Parathyroid adenoma (tissue), 2 donors: ENCODE measurements around the gene TDP1.

Experiments
- H2AFZ ChIP-seq: fragments of 300-600 bp; sonication (generic); one replicate; pipeline ENCODE4 v1.7.0; 2017; ENCODE audit warnings: antibody characterized with exemption, mild to moderate bottlenecking
- H3K27ac ChIP-seq: fragments of 300-600 bp; sonication (generic); one replicate; pipeline ENCODE4 v1.7.0; 2017
- H3K27me3 ChIP-seq: fragments of 300-600 bp; sonication (generic); one replicate; pipeline ENCODE4 v1.7.0; 2017; ENCODE audit warnings: low read length; ENCODE audit not compliant: control insufficient read depth, insufficient read depth
- H3K36me3 ChIP-seq: fragments of 300-600 bp; sonication (generic); one replicate; pipeline ENCODE4 v1.7.0; 2017; ENCODE audit warnings: low read length; ENCODE audit not compliant: control insufficient read depth, insufficient read depth
- H3K4me1 ChIP-seq: fragments of 300-600 bp; sonication (generic); one replicate; pipeline ENCODE4 v1.7.0; 2017; ENCODE audit warnings: control low read depth
- H3K4me2 ChIP-seq: fragments of 300-600 bp; sonication (generic); one replicate; pipeline ENCODE4 v1.7.0; 2017; ENCODE audit warnings: low read length
- H3K4me3 ChIP-seq: fragments of 300-600 bp; sonication (generic); one replicate; pipeline ENCODE4 v1.7.0; 2017; ENCODE audit warnings: low read depth, low read length
- H3K79me2 ChIP-seq: fragments of 300-600 bp; sonication (generic); one replicate; pipeline ENCODE4 v1.7.0; 2017; ENCODE audit warnings: control low read depth
- H3K9ac ChIP-seq: fragments of 300-600 bp; sonication (generic); one replicate; pipeline ENCODE4 v1.7.0; 2017; ENCODE audit warnings: mild to moderate bottlenecking
- H3K9me3 ChIP-seq: fragments of 300-600 bp; sonication (generic); one replicate; pipeline ENCODE4 v1.7.0; 2017; ENCODE audit warnings: low read length; ENCODE audit not compliant: control insufficient read depth
- TF ChIP-seq, protein P1 (sequence below): fragments of 300-600 bp; sonication (generic); IDR thresholded peaks from one replicate; pipeline ENCODE4 v1.7.0; 2017; ENCODE audit warnings: antibody characterized with exemption, mild to moderate bottlenecking
- donor health status: primary hyperparathyroidism.

The TDP1 gene

DNA sequence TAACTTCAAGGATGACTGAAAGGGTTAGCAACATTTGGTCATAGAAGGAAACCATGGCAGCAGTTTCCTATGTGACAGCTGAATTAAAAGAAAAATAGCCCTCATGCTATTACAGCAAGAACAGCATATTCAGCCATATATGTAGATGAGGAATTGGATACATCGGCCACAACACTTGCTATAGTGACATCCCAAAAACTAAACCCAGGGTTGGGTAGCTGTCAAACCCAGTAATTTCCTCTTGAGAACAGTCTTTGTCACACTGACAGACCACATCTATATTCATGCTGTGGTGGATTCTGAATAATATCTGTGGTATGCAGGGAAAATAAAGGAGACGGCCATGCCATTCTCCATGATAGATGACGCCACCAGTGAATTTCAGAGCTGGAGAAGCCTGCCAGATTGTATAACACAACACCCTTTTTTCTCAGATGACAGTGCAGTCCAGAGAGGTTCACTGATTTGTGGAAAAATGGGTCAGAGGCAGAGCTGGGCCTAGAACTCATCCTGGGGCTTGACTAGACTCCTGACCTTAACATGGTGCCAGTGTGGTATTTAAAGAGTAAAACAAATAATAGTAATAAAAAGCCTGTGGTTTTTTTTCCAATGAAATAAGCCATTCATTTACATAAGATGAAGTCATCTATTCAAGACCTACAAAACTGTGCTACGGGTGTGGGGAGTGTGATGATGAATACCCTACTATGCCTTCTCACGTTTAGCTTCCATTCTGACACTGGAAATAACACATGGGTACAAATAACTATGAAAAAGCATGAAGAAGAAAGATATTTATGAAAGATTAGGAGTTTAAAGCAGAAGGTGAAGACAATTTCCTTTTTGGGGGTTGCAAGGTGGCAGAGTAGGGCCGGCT is 33.5 kb upstream of the TDP1 start:
- H2AFZ ChIP-seq, result no peak overlapping the region
- no peaks in the 10 kb centered on the region for H3K27me3 ChIP-seq
- no peaks in the 10 kb centered on the region for H3K36me3 ChIP-seq
- H3K27ac ChIP-seq, result no peak overlapping the region
- peaks cover 3% of the 10 kb centered on the region for H3K4me1 ChIP-seq
- no peaks in the 10 kb centered on the region for H3K79me2 ChIP-seq
- H3K9ac ChIP-seq, result no peak overlapping the region
- H3K4me2 ChIP-seq, result no peak overlapping the region
- no peaks in the 10 kb centered on the region for H3K9me3 ChIP-seq
- TF ChIP-seq, protein P1, sequence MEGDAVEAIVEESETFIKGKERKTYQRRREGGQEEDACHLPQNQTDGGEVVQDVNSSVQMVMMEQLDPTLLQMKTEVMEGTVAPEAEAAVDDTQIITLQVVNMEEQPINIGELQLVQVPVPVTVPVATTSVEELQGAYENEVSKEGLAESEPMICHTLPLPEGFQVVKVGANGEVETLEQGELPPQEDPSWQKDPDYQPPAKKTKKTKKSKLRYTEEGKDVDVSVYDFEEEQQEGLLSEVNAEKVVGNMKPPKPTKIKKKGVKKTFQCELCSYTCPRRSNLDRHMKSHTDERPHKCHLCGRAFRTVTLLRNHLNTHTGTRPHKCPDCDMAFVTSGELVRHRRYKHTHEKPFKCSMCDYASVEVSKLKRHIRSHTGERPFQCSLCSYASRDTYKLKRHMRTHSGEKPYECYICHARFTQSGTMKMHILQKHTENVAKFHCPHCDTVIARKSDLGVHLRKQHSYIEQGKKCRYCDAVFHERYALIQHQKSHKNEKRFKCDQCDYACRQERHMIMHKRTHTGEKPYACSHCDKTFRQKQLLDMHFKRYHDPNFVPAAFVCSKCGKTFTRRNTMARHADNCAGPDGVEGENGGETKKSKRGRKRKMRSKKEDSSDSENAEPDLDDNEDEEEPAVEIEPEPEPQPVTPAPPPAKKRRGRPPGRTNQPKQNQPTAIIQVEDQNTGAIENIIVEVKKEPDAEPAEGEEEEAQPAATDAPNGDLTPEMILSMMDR, result no peak
- H3K4me3 ChIP-seq, result no peak overlapping the region

DNA sequence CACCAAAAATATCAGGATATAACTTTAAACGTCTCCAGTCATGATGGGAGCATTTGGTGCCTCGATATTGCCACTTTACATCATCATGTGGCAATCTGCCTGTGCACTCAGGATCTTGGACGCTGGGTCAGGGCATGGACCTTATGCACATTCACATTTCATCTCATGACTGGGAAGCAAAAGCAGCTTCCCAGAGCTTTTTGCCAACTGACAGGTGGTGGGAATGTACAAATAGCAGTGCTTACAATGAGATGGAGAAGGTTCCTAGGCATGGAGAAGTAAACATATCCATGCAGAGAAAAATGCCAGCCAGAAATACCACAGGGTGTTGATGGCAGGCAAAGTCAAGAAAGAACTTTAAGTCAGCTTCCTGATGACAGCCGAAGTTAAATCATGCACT is 31.5 kb upstream of the TDP1 start:
- no peak overlapping the region for H2AFZ ChIP-seq
- no peak overlapping the region for H3K9ac ChIP-seq
- H3K4me2 ChIP-seq, result no peak overlapping the region
- no peak overlapping the region for H3K4me3 ChIP-seq
- TF ChIP-seq, protein P1, result no peak
- peaks cover 3% of the 10 kb centered on the region for H3K4me1 ChIP-seq
- H3K27me3 ChIP-seq, result no peaks in the 10 kb centered on the region
- H3K36me3 ChIP-seq, result no peaks in the 10 kb centered on the region
- H3K79me2 ChIP-seq, result no peaks in the 10 kb centered on the region
- no peak overlapping the region for H3K27ac ChIP-seq
- no peaks in the 10 kb centered on the region for H3K9me3 ChIP-seq

DNA sequence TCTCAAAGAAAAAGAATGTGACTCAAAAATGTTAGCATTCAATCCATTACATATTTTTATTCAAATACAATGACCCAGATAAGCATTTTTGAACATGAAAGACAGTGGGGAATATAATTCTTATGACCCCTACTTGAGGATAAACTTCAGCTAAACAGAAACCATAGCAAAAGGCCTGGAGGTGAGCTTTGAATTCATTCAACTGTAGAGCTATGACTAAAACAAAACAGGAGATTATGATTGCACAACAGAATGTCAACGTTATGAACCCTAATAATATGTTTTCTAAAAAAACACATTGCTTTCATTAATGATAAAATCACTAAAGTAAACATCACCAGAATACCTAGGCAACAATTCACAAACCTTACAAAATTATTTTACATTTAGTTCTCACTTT is 29.0 kb upstream of the TDP1 start:
- Histone ChIP-seq H3K4me2 (no peak overlapping the region), H3K9ac (no peak overlapping the region), H3K9me3 (no peaks in the 10 kb centered on the region), H2AFZ (peak overlapping the region; percentile 43), H3K4me1 (peaks cover 3% of the 10 kb centered on the region), H3K27me3 (no peaks in the 10 kb centered on the region), H3K36me3 (no peaks in the 10 kb centered on the region), H3K27ac (peak overlapping the region; percentile 20), H3K4me3 (no peak overlapping the region), H3K79me2 (no peaks in the 10 kb centered on the region)
- TF ChIP-seq, protein P1, result no peak

DNA sequence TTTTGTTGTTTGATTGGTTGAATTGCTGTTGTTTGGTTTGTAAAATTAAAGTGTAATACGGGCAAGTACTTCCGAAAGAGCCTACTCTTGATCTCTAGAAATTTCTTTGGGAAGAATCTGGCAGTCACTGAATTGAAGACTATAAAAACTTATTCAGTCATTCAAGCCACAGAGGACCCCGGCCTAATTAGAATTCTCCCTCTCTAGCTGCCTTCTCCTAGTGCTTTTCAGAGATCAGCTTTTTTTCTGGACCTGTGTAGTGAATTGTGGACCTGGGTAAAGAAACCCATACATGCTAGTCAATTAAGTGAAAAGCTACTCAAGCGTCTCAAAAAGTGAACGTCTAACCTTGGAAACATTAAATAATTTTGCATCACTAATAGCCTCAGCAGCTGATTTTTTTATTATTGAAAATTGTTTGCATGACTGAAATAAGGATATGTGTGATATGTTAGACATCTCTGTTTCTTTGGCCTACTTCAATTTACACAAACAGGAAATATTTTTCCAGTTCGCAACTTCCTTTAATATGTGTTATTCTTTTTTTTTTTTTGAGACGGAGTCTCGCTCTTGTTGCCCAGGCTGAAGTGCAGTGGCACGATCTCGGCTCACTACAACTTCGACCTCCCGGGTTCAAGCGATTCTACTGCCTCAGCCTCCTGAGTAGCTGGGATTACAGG is 28.4 kb upstream of the TDP1 start:
- Histone ChIP-seq H2AFZ (peak overlapping the region; percentile 43), H3K4me1 (peaks cover 7% of the 10 kb centered on the region), H3K36me3 (no peaks in the 10 kb centered on the region), H3K4me3 (no peak overlapping the region), H3K27me3 (no peaks in the 10 kb centered on the region), H3K79me2 (no peaks in the 10 kb centered on the region), H3K4me2 (no peak overlapping the region), H3K9me3 (no peaks in the 10 kb centered on the region), H3K9ac (no peak overlapping the region), H3K27ac (peak overlapping the region; percentile 20)
- TF ChIP-seq, protein P1, result no peak
